Iris pigment epithelial cell (primary cell): ENCODE measurements around the gene PPP1R36.
"Not testable (repeated sequence)": the region's sequence is repeated elsewhere in the genome, so short reads cannot be mapped to it uniquely, and the experiment has no call there.

ENCODE experiments used
- DNase-seq: peaks from one replicate; pipeline ENCODE4 v3.0.0-alpha.2; 2011; ENCODE audit warnings: low read depth

PPP1R36 gene

GRCh38 chr14:64549791-64550620 lies at the start of gene PPP1R36:
Gene PPP1R36 (plus strand): TSS chr14:64549961. CDS start chr14:64549998, 37 bp downstream.
- no peak for DNase-seq

- DNase-seq: peak; percentile 41
Measured at GRCh38 chr14:64500088-64500487, 49.7 kb upstream of the PPP1R36 start.

GRCh38 chr14:64501411-64502171 lies 48.2 kb upstream of the PPP1R36 start:
- peak; percentile 78 for DNase-seq

GRCh38 chr14:64502456-64502855 lies 47.3 kb upstream of the PPP1R36 start:
- DNase-seq: no peak

GRCh38 chr14:64502887-64503433 lies 46.8 kb upstream of the PPP1R36 start:
- DNase-seq: peak; percentile 38

- peak; percentile 97 for DNase-seq
Measured at GRCh38 chr14:64503434-64504309, 46.1 kb upstream of the PPP1R36 start, which contains the start of gene ZBTB25. Gene ZBTB25 (minus strand): TSS chr14:64503838. CDS start chr14:64490533, 13,305 bp downstream.

GRCh38 chr14:64504310-64504896 lies 45.4 kb upstream of the PPP1R36 start, which contains the start of gene ZBTB1:
Gene ZBTB1 (plus strand): TSS chr14:64504770. CDS start chr14:64521505, 16,735 bp downstream.
- DNase-seq: peak; percentile 85

GRCh38 chr14:64504897-64505794 lies 44.6 kb upstream of the PPP1R36 start:
- peak; percentile 92 for DNase-seq

GRCh38 chr14:64506721-64507120 lies 43.0 kb upstream of the PPP1R36 start:
- DNase-seq: no peak

- peak; percentile 67 for DNase-seq
Measured at GRCh38 chr14:64507376-64508156, 42.2 kb upstream of the PPP1R36 start.

GRCh38 chr14:64508215-64508776 lies 41.5 kb upstream of the PPP1R36 start:
- DNase-seq: no peak

- no peak for DNase-seq
Measured at GRCh38 chr14:64509036-64509435, 40.7 kb upstream of the PPP1R36 start.

GRCh38 chr14:64510825-64511671 lies 38.7 kb upstream of the PPP1R36 start:
- DNase-seq: peak; percentile 69

GRCh38 chr14:64513271-64513670 lies 36.5 kb upstream of the PPP1R36 start:
- DNase-seq: no peak

GRCh38 chr14:64515053-64515452 lies 34.7 kb upstream of the PPP1R36 start:
- DNase-seq: no peak

- no peak for DNase-seq
Measured at GRCh38 chr14:64516969-64517368, 32.8 kb upstream of the PPP1R36 start.

GRCh38 chr14:64517667-64518066 lies 32.1 kb upstream of the PPP1R36 start:
- DNase-seq: not testable (repeated sequence)

GRCh38 chr14:64518229-64518628 lies 31.5 kb upstream of the PPP1R36 start:
- no peak for DNase-seq
